NCI-H2081 (cell line): ENCODE measurements around the gene VPS4B.
"Not testable (repeated sequence)": the region's sequence is repeated elsewhere in the genome, so short reads cannot be mapped to it uniquely, and the experiment has no call there.

Experiments used
- DNase-seq, 2 experiments: peaks; one replicate each; lab custom pipeline; 2025; lab: John Stamatoyannopoulos, UW

Gene VPS4B

DNA sequence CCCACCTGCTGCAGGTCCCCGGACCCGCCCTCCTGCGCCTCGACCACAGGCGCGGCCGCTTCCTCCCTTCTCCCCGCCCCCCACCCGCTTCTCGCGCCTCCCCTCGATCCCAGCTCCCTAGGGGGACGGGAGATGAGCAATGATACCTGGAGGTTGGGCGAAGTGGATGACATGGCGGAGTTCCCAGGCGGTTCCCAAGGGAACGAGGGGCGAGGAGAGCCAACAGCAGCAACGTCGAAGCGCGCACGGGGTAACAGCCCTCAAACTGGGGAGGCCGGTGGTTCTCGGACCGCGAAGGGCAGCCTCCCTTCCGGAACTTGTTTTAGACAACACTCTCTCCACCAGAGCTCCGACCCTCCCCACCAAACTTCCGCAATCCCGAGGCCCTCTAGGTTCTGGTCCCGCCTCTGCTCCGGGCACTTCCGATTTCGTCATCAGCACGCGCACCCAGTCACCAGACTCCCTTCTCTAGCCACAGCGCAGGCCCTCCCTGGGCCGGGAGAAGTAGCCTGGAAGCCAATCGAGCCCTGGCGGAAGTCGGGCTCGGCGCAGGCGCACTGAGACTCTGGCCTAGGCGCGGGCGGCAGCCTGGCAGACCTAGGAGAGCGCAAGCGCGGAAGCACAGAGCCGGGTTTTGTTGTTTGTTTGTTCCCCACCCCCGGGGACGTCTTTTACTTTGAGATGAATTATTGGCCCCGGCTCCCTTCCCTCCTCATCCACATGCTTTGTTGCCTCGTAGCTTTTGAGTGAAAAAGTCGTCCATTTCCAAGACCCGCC lies at the start of gene VPS4B:
VPS4B (minus strand) TSS at position 390 of the 777 bp plus-strand sequence; CDS start at position 173, 217 bp downstream.
- DNase-seq, result peak; percentile 98 to 99

- DNase-seq, result no peak
Observed at GRCh38 chr18:63470751-63471150, 48.5 kb upstream of the VPS4B start.

- no peak for DNase-seq
Observed at GRCh38 chr18:63468575-63468974, 46.3 kb upstream of the VPS4B start.

- no peak for DNase-seq
Observed at GRCh38 chr18:63467699-63468098, 45.4 kb upstream of the VPS4B start.

- no peak for DNase-seq
Observed at GRCh38 chr18:63465059-63465458, 42.8 kb upstream of the VPS4B start.

GRCh38 chr18:63464434-63464833 lies 42.2 kb upstream of the VPS4B start:
- DNase-seq, result no peak

DNA sequence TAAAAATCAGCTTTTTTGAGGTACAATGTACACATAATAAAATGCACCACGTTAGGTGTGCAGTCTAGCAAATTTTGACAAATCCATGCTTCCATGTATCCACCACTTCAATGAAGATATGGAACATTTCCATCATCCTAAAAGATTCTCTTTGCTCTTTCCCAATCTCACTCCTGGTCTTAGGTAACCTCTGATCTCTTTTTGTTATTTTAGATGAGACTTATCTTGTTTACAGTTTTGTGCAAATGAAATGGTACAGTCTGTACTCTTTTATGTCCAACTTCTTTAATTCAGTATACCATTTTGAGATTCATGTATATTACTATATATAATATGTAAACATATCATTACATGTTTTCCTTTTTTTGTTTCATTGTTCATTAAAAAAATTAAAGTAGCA lies 38.1 kb upstream of the VPS4B start:
- DNase-seq, result no peak

DNA sequence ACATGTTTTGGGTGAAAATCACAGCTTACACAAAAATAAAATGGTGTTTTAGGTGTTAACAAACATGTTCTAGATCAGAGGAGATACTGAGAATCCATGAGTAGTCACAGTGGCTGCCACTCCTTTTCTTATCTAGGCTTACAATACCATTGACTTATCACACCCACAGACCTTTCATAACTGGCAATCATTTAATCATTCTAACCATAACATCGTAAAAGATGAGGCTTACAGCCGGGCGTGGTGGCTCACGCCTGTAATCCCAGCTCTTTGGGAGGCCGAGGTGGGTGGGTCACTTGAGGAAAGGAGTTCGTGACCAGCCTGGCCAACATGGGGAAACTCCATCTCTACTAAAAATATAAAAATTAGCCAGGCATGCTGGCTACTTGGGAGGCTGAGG lies 35.7 kb upstream of the VPS4B start:
- no peak for DNase-seq

GRCh38 chr18:63454497-63454896 lies 32.2 kb upstream of the VPS4B start:
- DNase-seq, result no peak

- DNase-seq, result not testable (repeated sequence)
Observed at GRCh38 chr18:63452751-63453150, 30.5 kb upstream of the VPS4B start.

- no peak for DNase-seq
Observed at GRCh38 chr18:63451799-63452660, 29.8 kb upstream of the VPS4B start.

DNA sequence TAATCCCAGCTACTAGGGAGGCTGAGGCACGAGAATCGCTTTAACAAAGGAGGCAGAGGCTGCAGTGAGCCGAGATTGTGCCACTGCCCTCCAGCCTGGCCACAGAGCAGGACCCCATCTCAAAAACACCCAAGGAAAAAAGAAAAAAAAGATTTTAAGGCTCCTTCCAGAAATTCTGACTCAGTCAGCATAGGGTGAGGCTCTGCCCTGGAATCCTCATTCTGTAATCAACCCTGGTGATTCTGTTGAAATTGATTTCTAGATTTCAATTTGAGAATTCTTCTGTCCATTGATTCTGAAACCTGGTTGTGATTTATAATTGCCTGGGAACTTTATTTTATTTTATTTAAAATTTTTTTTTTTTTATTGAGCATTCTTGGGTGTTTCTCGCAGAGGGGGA lies 27.1 kb upstream of the VPS4B start:
- DNase-seq, result no peak

GRCh38 chr18:63447066-63447465 lies 24.8 kb upstream of the VPS4B start:
- no peak for DNase-seq

- DNase-seq, result no peak
Observed at GRCh38 chr18:63446266-63446665, 24.0 kb upstream of the VPS4B start.

- no peak for DNase-seq
Observed at GRCh38 chr18:63445037-63445436, 22.8 kb upstream of the VPS4B start.

GRCh38 chr18:63444580-63444979 lies 22.3 kb upstream of the VPS4B start:
- no peak for DNase-seq

DNA sequence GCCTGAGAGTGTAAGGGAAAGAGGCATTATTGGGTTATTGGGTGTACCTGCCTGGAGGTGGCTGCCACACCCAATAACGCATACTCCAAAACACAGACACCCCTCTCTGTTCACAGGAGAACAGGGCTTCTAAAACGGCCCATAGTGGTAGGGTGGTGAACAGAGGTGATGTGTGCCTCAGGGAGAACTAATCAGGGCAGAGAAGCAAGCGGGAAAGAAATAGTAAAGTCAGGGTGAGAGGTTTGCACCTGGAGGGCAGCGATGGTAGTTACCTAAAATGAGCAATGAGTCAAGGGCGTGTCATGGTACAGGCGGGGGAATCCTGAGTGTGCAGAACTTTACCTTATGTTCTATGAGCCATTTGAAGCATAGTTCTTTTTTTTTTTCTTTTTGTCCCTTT lies 21.6 kb upstream of the VPS4B start:
- no peak for DNase-seq

- DNase-seq, result no peak
Observed at GRCh38 chr18:63440881-63441280, 18.6 kb upstream of the VPS4B start.

DNA sequence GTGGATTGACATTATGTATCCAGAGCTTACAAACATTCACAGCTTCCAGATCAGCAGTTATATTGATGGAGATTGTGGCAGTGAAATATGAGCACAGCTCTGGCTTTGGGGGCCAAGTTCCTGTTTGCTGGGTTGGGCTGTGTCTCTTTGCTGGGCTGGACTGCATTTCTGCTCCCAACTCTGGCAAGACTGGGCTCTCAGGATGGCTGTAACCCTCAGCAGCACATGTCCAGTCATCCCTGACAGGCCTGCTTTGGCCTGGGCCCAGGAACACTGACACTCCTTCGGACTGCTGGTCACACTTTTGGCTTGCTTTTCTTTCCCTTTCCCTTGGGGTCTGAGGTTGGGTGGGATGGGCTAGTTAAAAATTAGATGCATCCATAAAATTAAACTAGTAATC lies 17.9 kb upstream of the VPS4B start:
- DNase-seq, result no peak

- DNase-seq, result peak; percentile 34 to 60
Observed at GRCh38 chr18:63439334-63439733, 17.1 kb upstream of the VPS4B start.

- DNase-seq, result no peak
Observed at GRCh38 chr18:63438181-63438580, 15.9 kb upstream of the VPS4B start.

DNA sequence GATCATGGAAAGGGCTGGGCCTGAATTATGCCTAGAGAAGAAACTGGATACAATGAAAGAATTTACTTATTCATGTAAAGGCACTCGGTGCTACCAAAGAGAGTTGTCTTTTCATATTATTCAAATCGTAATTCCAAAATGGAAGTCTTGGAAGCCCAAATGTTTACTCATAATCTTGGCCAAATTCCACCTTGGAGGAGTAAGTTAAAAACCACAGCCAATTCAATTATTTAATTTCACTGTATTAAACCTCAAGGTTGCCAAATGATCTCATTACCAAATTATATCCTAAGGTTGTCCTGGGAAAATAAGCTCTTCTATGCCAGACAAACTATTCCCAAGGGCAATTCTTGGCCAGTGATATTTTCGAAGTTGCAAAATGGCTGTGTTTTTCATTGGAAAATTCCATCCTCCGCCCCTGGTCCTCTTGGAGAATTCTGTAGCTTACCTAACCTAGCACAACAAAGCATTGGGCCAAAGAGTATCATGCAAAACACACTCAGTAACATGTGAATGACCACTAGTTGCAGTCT lies 11.1 kb upstream of the VPS4B start:
- no peak for DNase-seq

DNA sequence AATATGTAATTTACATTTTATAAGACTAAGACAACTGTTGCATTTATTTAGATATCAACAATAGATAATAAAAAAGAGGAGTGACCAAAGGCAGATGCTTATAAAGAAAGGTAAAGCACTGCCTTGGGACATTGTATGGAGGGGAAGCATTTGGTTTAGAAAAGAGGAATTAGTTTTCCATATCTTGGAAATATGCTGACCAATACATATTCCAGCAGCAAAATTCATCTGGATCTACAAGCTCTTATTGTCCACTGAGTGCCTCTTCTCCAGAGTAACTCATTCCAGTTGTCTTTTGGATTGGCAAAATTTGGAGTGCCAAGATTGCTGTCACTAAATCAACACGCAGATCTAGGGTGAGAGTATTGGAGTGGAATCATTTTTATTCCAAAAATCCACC lies 8.9 kb upstream of the VPS4B start:
- no peak for DNase-seq
